Activated naive CD4-positive, alpha-beta T cell treated with anti-CD3 and anti-CD28 coated beads, Interleukin-2, amount 50 U/mL, for 16 hours (primary cell): Measurements from ENCODE around the gene CHADL.
"Not testable (repeated sequence)": the region's sequence is repeated elsewhere in the genome, so short reads cannot be mapped to it uniquely, and the experiment has no call there.

ENCODE experiments used
- DNase-seq: peaks from one replicate; pipeline ENCODE4 v3.0.0-alpha.2; 2020

Gene CHADL

GRCh38 chr22:41226723-41227655 lies 13.7 kb downstream of the CHADL start:
- no peak for DNase-seq

GRCh38 chr22:41223535-41223934 lies 17.2 kb downstream of the CHADL start:
- no peak for DNase-seq

- no peak for DNase-seq
These were observed 17.8 kb downstream of the CHADL start for GRCh38 chr22:41222846-41223507.

GRCh38 chr22:41217553-41218157 lies 23.1 kb downstream of the CHADL start:
- DNase-seq = peak; percentile 39

GRCh38 chr22:41216984-41217383 lies 23.7 kb downstream of the CHADL start:
- DNase-seq = no peak

- DNase-seq = no peak
These were observed 24.8 kb downstream of the CHADL start for GRCh38 chr22:41215926-41216325.

GRCh38 chr22:41215409-41215808 lies 25.3 kb downstream of the CHADL start:
- DNase-seq = no peak

GRCh38 chr22:41206719-41207118 lies 34.0 kb downstream of the CHADL start:
- no peak for DNase-seq

GRCh38 chr22:41204992-41205900 lies 35.5 kb downstream of the CHADL start, which contains the start of gene L3MBTL2:
Gene L3MBTL2, plus strand, starts transcription at chr22:41205312. Its CDS starts 51 bp downstream, at chr22:41205363.
- DNase-seq = peak; percentile 99

- DNase-seq = no peak
These were observed 36.7 kb downstream of the CHADL start for GRCh38 chr22:41204066-41204465.

- no peak for DNase-seq
These were observed 37.6 kb downstream of the CHADL start for GRCh38 chr22:41203118-41203517.

GRCh38 chr22:41201141-41201540 lies 39.6 kb downstream of the CHADL start:
- DNase-seq = no peak

- peak; percentile 68 for DNase-seq
These were observed 42.6 kb downstream of the CHADL start for GRCh38 chr22:41198027-41198580.

- DNase-seq = peak; percentile 87
These were observed 43.4 kb downstream of the CHADL start for GRCh38 chr22:41197038-41197972.

- DNase-seq = no peak
These were observed 46.9 kb downstream of the CHADL start for GRCh38 chr22:41193829-41194228.

GRCh38 chr22:41191467-41191866 lies 49.3 kb downstream of the CHADL start:
- DNase-seq = no peak

GRCh38 chr22:41184679-41185078 lies 56.1 kb downstream of the CHADL start:
- DNase-seq = no peak

GRCh38 chr22:41181349-41182241 lies 59.1 kb downstream of the CHADL start:
- DNase-seq = no peak

GRCh38 chr22:41180926-41181325 lies 59.8 kb downstream of the CHADL start:
- DNase-seq = no peak

GRCh38 chr22:41180362-41180761 lies 60.4 kb downstream of the CHADL start:
- DNase-seq = not testable (repeated sequence)
